Testis (tissue), 3 donors: Measurements from ENCODE around the gene SKAP2. TPM values are rescaled to one million over a fixed set of nuclear protein-coding genes. Genes with fewer than 3 reads are reported as not detected.
"Not testable (repeated sequence)": the region's sequence is repeated elsewhere in the genome, so short reads cannot be mapped to it uniquely, and the experiment has no call there.

Experiments used
- DNase-seq: peaks from one replicate; pipeline ENCODE4 v3.0.0-alpha.2; 2019
- H3K27ac ChIP-seq, 2 donors: fragments of 200-600 bp; sonication (generic); one replicate each; pipeline ENCODE4 v1.5.1; 2019
- H3K27me3 ChIP-seq: fragments of 200-600 bp; sonication (generic); one replicate; pipeline ENCODE4 v1.5.1; 2019
- H3K36me3 ChIP-seq: fragments of 200-600 bp; sonication (generic); one replicate; pipeline ENCODE4 v1.5.1; 2017; ENCODE audit warnings: low read depth; ENCODE audit errors: missing control alignments
- H3K4me1 ChIP-seq: fragments of 200-600 bp; sonication (generic); one replicate; pipeline ENCODE4 v1.5.1; 2019
- H3K4me3 ChIP-seq, 2 donors: fragments of 200-600 bp; sonication (generic); one replicate each; pipeline ENCODE4 v1.5.1; 2017 to 2019
- H3K9me3 ChIP-seq: fragments of 200-600 bp; sonication (generic); one replicate; pipeline ENCODE4 v1.5.1; 2017
- POLR2A ChIP-seq: fragments of 450-650 bp; IDR thresholded peaks from one replicate; pipeline ENCODE4 v1.6.1; 2017; ENCODE audit warnings: antibody characterized with exemption, mild to moderate bottlenecking, moderate library complexity
- WGBS, 2 donors: methylation state at CpG; one replicate each; pipeline ENCODE4 v1.1.5; 2018; 5-methylcytosine and 5-hydroxymethylcytosine counted together
- intact Hi-C: fragments of 100-400 bp; cut with DNase I; formaldehyde crosslinking; loops from one replicate; pipeline ENCODE4 v1.15.1; 2023; ENCODE audit warnings: low total_unique reads
- polyA plus RNA-seq: library from polyadenylated mRNA; stranded (reverse); fragments of 350-450 nt; fragmentation: Illumina TruSeq; extraction: RNeasy Lipid Tissue Mini Kit (QIAGEN cat#74804); gene quantifications from one replicate; pipeline ENCODE4 v1.2.3, GENCODE V29; 2014; ENCODE audit warnings: low read depth, low replicate concordance; ENCODE audit not compliant: insufficient read depth
- total RNA-seq, 2 donors: library from RNA; depleted of rRNA; stranded (reverse); fragments of >200 nt; gene quantifications; one replicate each; pipeline ENCODE4 v1.2.3, GENCODE V29; 2016
- TF ChIP-seq, protein P1 (sequence below), 3 experiments: fragments of 450-650 bp in 2 of 3; fragments of 200-600 bp in 1 of 3; sonication (generic) in 1 of 3; IDR thresholded peaks; one replicate each; pipeline ENCODE4 v1.5.1; 2016 to 2019; ENCODE audit warnings: antibody characterized with exemption in 3 of 3, mild to moderate bottlenecking in 2 of 3, moderate library complexity in 1 of 3

The SKAP2 gene
- total and polyA plus RNA-seq, 3 donors from 2014 or later, result 33.1 to 43.6 (median 33.9) TPM

DNA sequence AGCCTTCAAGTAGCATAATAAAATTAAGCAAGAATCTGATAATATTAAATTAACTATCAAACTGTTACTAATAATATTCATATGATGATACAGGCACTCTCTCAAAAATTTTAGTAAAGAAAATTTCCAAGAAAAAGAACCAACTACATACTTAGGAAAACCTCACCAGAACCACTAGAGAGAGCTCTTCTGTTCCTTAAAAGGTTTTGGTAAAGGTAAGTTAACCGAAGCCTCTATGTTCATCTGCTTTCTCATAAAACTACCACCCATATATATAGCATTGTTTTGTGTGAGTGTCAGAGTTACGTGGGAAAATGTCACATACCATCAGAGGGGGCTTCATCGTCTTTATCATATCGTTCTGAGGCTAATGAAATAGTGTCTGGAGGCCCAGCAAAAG, 20.7 kb downstream of the SKAP2 start:
- intact Hi-C loops, result no loop called here
- 72 to 78% methylated on average over 4 of the region's 4 CpGs for WGBS, 2 donors
- Histone ChIP-seq H3K27me3 (no peaks in the 10 kb centered on the region), H3K4me1 (no peaks in the 10 kb centered on the region), H3K36me3 (no peaks in the 10 kb centered on the region), H3K4me3 (no peak overlapping the region), H3K9me3 (no peaks in the 10 kb centered on the region), H3K27ac (no peak overlapping the region)
- no peak for TF ChIP-seq POLR2A
- TF ChIP-seq, protein P1, sequence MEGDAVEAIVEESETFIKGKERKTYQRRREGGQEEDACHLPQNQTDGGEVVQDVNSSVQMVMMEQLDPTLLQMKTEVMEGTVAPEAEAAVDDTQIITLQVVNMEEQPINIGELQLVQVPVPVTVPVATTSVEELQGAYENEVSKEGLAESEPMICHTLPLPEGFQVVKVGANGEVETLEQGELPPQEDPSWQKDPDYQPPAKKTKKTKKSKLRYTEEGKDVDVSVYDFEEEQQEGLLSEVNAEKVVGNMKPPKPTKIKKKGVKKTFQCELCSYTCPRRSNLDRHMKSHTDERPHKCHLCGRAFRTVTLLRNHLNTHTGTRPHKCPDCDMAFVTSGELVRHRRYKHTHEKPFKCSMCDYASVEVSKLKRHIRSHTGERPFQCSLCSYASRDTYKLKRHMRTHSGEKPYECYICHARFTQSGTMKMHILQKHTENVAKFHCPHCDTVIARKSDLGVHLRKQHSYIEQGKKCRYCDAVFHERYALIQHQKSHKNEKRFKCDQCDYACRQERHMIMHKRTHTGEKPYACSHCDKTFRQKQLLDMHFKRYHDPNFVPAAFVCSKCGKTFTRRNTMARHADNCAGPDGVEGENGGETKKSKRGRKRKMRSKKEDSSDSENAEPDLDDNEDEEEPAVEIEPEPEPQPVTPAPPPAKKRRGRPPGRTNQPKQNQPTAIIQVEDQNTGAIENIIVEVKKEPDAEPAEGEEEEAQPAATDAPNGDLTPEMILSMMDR (IDR thresholded peaks at IDR 0.05), result no peak
- no peak for DNase-seq

DNA sequence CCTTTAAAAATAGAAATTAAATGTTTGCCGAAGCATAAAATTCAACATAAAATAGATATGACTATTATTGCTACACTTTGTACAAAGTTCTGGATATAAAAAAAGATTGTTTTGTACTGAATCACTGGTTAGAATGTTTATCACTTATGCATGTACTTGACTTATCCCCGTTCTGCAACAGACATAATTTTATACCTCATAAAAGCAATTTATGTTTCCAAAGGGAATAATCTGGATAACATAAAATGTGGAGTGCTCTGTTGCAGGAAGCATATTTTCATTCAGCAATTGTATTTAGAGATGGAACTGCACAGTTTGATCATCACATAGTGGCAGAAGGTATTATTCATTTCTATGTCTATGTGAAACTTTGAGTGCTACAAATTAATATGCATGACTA, 21.5 kb downstream of the SKAP2 start:
- WGBS, 2 donors, result 42 to 48% methylated on average over 2 of the region's 2 CpGs

DNA sequence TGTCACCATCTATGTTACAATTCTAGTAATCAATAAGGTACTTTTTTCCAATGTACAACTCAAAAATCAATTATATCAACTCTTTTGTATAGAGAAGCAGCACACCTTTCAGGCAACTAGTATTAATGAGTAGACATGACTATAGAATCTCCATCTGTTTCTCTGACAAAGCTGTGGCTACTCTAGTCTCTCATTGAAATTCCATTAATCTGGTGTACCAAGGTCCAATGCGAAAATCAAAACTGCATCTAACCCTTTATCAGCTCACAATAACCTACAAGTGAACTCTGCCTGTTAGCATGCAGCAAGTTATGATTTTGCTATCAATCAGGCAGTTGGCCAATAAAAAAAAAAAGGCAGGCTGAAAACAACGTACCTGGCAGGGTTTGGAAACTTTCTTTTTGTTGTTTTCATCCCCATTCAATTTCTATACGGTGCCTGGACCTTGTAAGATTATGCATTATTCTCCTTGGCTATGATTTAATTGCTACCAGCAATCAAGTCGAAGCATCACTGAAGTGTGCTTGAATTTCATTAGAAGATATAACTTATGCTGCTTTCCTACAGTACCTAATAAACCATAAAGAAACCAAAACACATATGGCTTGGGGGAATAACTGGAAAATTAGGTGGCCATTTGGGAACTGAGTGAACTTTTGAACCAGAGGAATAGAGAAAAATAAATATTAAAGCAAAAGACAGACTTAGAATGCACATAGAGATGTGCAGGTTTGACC, 23.2 kb downstream of the SKAP2 start:
- no peak for DNase-seq
- no peak overlapping the region for H3K4me3 ChIP-seq
- WGBS, 2 donors, result 84 to 87% methylated on average over 4 of the region's 4 CpGs
- no peak overlapping the region for H3K27ac ChIP-seq
- H3K27me3 ChIP-seq, result no peaks in the 10 kb centered on the region
- no peaks in the 10 kb centered on the region for H3K9me3 ChIP-seq
- TF ChIP-seq POLR2A, result no peak
- TF ChIP-seq, protein P1 (IDR thresholded peaks at IDR 0.05), result no peak
- H3K36me3 ChIP-seq, result no peaks in the 10 kb centered on the region
- no peaks in the 10 kb centered on the region for H3K4me1 ChIP-seq
- intact Hi-C loops, result no loop called here

More for the DNA sequence above, 21.5 kb downstream of the SKAP2 start:
- Histone ChIP-seq H3K9me3 (no peaks in the 10 kb centered on the region), H3K36me3 (no peaks in the 10 kb centered on the region), H3K4me3 (no peak overlapping the region), H3K27ac (no peak overlapping the region), H3K4me1 (no peaks in the 10 kb centered on the region), H3K27me3 (no peaks in the 10 kb centered on the region)
- no peak for DNase-seq
- TF ChIP-seq POLR2A, result no peak
- TF ChIP-seq, protein P1 (IDR thresholded peaks at IDR 0.05), result no peak
- intact Hi-C loops, result no loop called here

DNA sequence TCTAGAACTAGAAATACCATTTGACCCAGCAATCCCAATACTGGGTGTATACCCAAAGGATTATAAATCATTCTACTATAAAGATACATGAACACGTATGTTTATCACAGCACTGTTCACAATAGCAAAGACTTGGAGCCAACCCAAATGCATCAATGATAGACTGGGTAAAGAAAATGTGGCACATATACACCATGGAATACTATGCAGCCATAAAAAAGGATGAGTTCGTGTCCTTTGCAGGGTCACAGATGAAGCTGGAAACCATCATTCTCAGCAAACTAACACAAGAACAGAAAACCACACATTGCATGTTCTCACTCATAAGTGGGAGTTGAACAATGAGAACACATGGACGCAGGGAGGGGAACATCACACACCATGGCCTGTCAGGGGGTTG, 27.6 kb downstream of the SKAP2 start:
- H3K4me1 ChIP-seq, intact Hi-C loops, H3K4me3 ChIP-seq, H3K27ac ChIP-seq, H3K9me3 ChIP-seq, DNase-seq, H3K27me3 ChIP-seq, H3K36me3 ChIP-seq: not testable (repeated sequence)
- 92 to 93% methylated on average over 3 of the region's 3 CpGs for WGBS, 2 donors

DNA sequence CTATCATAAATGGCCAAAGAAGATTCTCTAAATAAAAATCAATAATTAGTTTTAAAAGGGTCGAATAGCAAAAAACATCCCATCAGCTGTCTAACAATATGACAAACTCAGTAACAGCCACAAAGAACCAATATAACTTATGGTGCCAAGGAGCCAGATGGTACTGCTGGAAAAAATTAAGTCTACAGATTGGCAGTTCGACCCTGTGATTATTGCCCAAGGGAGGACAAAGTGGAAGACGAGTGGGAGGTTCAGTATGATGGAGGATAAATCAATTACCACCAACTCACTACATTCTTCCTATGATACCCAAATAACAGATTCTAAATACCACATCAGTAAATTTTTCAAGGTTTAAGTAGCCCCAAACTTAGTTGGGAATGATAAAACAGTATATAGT, 49.0 kb downstream of the SKAP2 start:
- TF ChIP-seq, protein P1 (IDR thresholded peaks at IDR 0.05), result no peak
- TF ChIP-seq POLR2A, result no peak
- Histone ChIP-seq H3K27me3 (no peaks in the 10 kb centered on the region), H3K36me3 (no peaks in the 10 kb centered on the region), H3K9me3 (no peaks in the 10 kb centered on the region), H3K4me1 (no peaks in the 10 kb centered on the region), H3K4me3 (no peak overlapping the region), H3K27ac (no peak overlapping the region)
- DNase-seq, result no peak
- 62 to 64% methylated on average over 3 of the region's 3 CpGs for WGBS, 2 donors
- intact Hi-C loops, result no loop called here
